Measurements from ENCODE around the gene OR5B17. TPM values are rescaled to one million over a fixed set of nuclear protein-coding genes. Genes with fewer than 3 reads are reported as not detected.

OR5B17 gene
- total and polyA plus RNA-seq, 2 of the 13 experiments (the other 11 are each of a cell fraction or from before 2014, with no cell fraction given) = not detected

- no peak for TF ChIP-seq IKZF4 (CRISPR knock-in tag; IDR thresholded peaks at IDR 0.05; ENCODE audit: borderline replicate concordance, low read depth, not compliant biosample characterization)
- no peak for TF ChIP-seq ZNF546 (CRISPR knock-in tag; conservative IDR thresholded peaks at IDR 0.05)
- no peak for TF ChIP-seq ARNT (IDR thresholded peaks at IDR 0.05)
- TF ChIP-seq GATAD1 (CRISPR knock-in tag; IDR thresholded peaks at IDR 0.05) = no peak
- TF ChIP-seq ZNF629 (CRISPR knock-in tag; conservative IDR thresholded peaks at IDR 0.05) = no peak
- no peak for TF ChIP-seq ZNF556 (CRISPR knock-in tag; IDR thresholded peaks at IDR 0.05; ENCODE audit: borderline replicate concordance)
- H3K9me3 ChIP-seq (ENCODE audit: low read length) = no peaks in the 10 kb centered on the region
- intact Hi-C loops (cut with micrococcal nuclease; ENCODE audit: unreplicated experiment) (no loop called here), in situ Hi-C loops (cut with HindIII; ENCODE audit: extremely low pct_ligation_motif_present, low pct_unique_long_range_greater_than_20kb) (no loop called here)
- BruUV-seq (replicated peaks) = no TSS peak
- no peak overlapping the region for H3K9ac ChIP-seq (ENCODE audit: insufficient read depth, low read depth, low read length)
- no peak for FAIRE-seq
- H3K4me2 ChIP-seq (ENCODE audit: low read depth, low read length) = no peak overlapping the region
- peaks cover 0 to 7% of the 10 kb centered on the region in 2 experiments; a peak in 1 of 5 replicates for H3K27me3 ChIP-seq (ENCODE audit: control insufficient read depth in 1 of 2, insufficient read depth in 2 of 2, low read length in 2 of 2)
- H4K20me1 ChIP-seq (ENCODE audit: insufficient read depth, low read length) = no peaks in the 10 kb centered on the region
- H3K79me2 ChIP-seq (ENCODE audit: insufficient read depth, low read length) = no peaks in the 10 kb centered on the region
- no peaks in the 10 kb centered on the region for H3K4me1 ChIP-seq (ENCODE audit: insufficient read depth, low read length)
- 2% methylated on average over 2 of the region's 2 CpGs for WGBS (ENCODE audit: low lambda C conversion rate)
- no peak overlapping the region for H3K4me3 ChIP-seq (replicated peaks in 1 of 3; ENCODE audit: insufficient read depth in 1 of 3, low read depth in 2 of 3, low read length in 3 of 3)
- no peak overlapping the region for H3K27ac ChIP-seq (ENCODE audit: extremely low read length, insufficient read depth, low read length)
- H3K36me3 ChIP-seq (replicated peaks in 1 of 2; ENCODE audit: control insufficient read depth in 1 of 2, insufficient read depth in 2 of 2, low read length in 2 of 2) = no peaks in the 10 kb centered on the region
- ChIA-PET POLR2A (no interaction called here), CTCF (ENCODE audit: low intra/inter-chr PET ratio, low total read pairs) (no interaction called here)
- ATAC-seq = no peak
- H2AFZ ChIP-seq (ENCODE audit: low read length) = no peak overlapping the region
- no peak for DNase-seq (ENCODE audit: low spot score)
Measured at GRCh38 chr11:58316142-58316541, 42.7 kb downstream of the OR5B17 start.

Other genes starting within 250 kb of the OR5B17 start
- gene OR9I1, start 233.5 kb downstream of the OR5B17 start, total RNA-seq (2016; rRNA removed; fragmentation: Illumina TruSeq; extraction: Trizol) = not detected in 2 replicates
- not detected in 2 replicates for gene OR9I1, start 233.5 kb downstream of the OR5B17 start, polyA plus RNA-seq (2011; rRNA removed)
- not detected in 2 replicates for gene OR9Q2, start 170.0 kb downstream of the OR5B17 start, total RNA-seq (2016; rRNA removed; fragmentation: Illumina TruSeq; extraction: Trizol)
- gene OR9Q2, start 170.0 kb downstream of the OR5B17 start, polyA plus RNA-seq (2011; rRNA removed) = not detected in 2 replicates
- gene OR1S2, start 154.9 kb downstream of the OR5B17 start, total RNA-seq (2016; rRNA removed; fragmentation: Illumina TruSeq; extraction: Trizol) = not detected in 2 replicates
- gene OR1S2, start 154.9 kb downstream of the OR5B17 start, polyA plus RNA-seq (2011; rRNA removed) = not detected in 2 replicates
- gene OR1S1, start 146.3 kb downstream of the OR5B17 start, total RNA-seq (2016; rRNA removed; fragmentation: Illumina TruSeq; extraction: Trizol) = not detected in 2 replicates
- gene OR1S1, start 146.3 kb downstream of the OR5B17 start, polyA plus RNA-seq (2011; rRNA removed) = not detected in 2 replicates
- gene OR10Q1, start 130.2 kb downstream of the OR5B17 start, total RNA-seq (2016; rRNA removed; fragmentation: Illumina TruSeq; extraction: Trizol) = not detected in 2 replicates
- 0.12 and 0.13 TPM in 2 replicates for gene OR10Q1, start 130.2 kb downstream of the OR5B17 start, polyA plus RNA-seq (2011; rRNA removed)
- not detected in 2 replicates for gene OR10W1, start 90.8 kb downstream of the OR5B17 start, total RNA-seq (2016; rRNA removed; fragmentation: Illumina TruSeq; extraction: Trizol)
- not detected in 2 replicates for gene OR10W1, start 90.8 kb downstream of the OR5B17 start, polyA plus RNA-seq (2011; rRNA removed)
- not detected in 2 replicates for gene OR5B3, start 47.8 kb upstream of the OR5B17 start, total RNA-seq (2016; rRNA removed; fragmentation: Illumina TruSeq; extraction: Trizol)
- not detected in 2 replicates for gene OR5B3, start 47.8 kb upstream of the OR5B17 start, polyA plus RNA-seq (2011; rRNA removed)
- gene OR5B2, start 69.1 kb upstream of the OR5B17 start, total RNA-seq (2016; rRNA removed; fragmentation: Illumina TruSeq; extraction: Trizol) = not detected in 2 replicates
- not detected in 2 replicates for gene OR5B2, start 69.1 kb upstream of the OR5B17 start, polyA plus RNA-seq (2011; rRNA removed)
- gene OR5B12, start 83.2 kb upstream of the OR5B17 start, total RNA-seq (2016; rRNA removed; fragmentation: Illumina TruSeq; extraction: Trizol) = not detected in 2 replicates
- 0.07 TPM in 1 of 2 replicates, not detected in the other for gene OR5B12, start 83.2 kb upstream of the OR5B17 start, polyA plus RNA-seq (2011; rRNA removed)
- not detected in 2 replicates for gene OR5B21, start 149.0 kb upstream of the OR5B17 start, total RNA-seq (2016; rRNA removed; fragmentation: Illumina TruSeq; extraction: Trizol)
- gene OR5B21, start 149.0 kb upstream of the OR5B17 start, polyA plus RNA-seq (2011; rRNA removed) = 0.08 TPM in 1 of 2 replicates, not detected in the other
- 0.90 and 1.7 TPM in 2 replicates for gene LPXN, start 216.8 kb upstream of the OR5B17 start, total RNA-seq (2016; rRNA removed; fragmentation: Illumina TruSeq; extraction: Trizol)
- 3.5 and 4.5 TPM in 2 replicates for gene LPXN, start 216.8 kb upstream of the OR5B17 start, polyA plus RNA-seq (2011; rRNA removed)
- gene ZFP91, start 220.0 kb upstream of the OR5B17 start, total RNA-seq (2016; rRNA removed; fragmentation: Illumina TruSeq; extraction: Trizol) = 38.6 and 48.5 TPM in 2 replicates
- 10.9 and 13.5 TPM in 2 replicates for gene ZFP91, start 220.0 kb upstream of the OR5B17 start, polyA plus RNA-seq (2011; rRNA removed)

Data from HepG2 (cell line).